GM12864 (cell line): Measurements from ENCODE around the gene SULF2.
A peak's percentile ranks its signal among the peaks of the same experiment; 100 is the strongest.

Experiments used
- DNase-seq: peaks from one replicate; pipeline ENCODE4 v3.0.0-alpha.2; 2011; ENCODE audit warnings: low read depth
- H3K4me3 ChIP-seq: 2 replicates; pipeline ENCODE4 v1.5.1; 2011; ENCODE audit warnings: mild to moderate bottlenecking, low read depth, low read length, control low read depth
- TF ChIP-seq, protein P1 (sequence below): IDR thresholded peaks from 2 replicates; pipeline ENCODE4 v1.5.1; 2011; ENCODE audit warnings: low read depth, mild to moderate bottlenecking, moderate library complexity, low read length, control low read depth, inconsistent platforms; ENCODE audit errors: missing control alignments

Gene SULF2

DNA sequence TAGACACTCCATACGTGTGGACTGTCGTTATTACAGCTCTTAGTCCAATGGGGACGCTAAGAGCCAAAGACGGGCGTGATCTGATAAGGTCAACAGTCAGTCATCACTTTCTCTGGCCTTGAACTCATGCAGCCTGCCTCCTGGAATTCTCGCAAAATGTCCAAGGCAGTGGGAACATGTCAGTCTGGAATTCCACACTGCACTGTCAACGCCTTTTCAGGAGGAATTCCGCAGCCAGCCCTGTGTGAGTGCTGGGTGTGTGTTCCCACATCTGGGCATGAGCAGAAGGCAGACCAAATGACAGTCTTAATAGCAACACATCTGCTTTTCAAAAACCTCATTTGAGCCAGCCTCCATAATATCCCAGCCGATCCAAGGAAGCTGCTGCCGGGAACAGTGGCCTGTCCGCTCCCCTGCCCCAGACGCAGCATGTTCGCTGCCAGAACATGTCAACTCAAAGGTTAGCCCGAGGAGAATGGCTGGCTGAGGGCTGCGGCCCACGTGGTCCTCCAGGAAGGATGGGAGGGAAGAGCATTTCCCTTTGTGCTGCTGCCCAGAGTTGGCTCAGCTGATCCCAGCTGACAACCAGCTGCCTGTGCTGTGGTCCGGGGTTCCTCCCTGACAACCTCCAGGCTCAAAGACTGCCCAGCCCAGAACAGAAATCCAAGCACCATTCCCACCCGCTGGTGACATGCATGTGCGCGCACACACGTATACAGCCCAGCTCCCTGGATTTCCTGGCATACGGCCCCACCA, 103.1 kb downstream of the SULF2 start:
- DNase-seq = no peak
- H3K4me3 ChIP-seq = no peak overlapping the region
- TF ChIP-seq, protein P1, sequence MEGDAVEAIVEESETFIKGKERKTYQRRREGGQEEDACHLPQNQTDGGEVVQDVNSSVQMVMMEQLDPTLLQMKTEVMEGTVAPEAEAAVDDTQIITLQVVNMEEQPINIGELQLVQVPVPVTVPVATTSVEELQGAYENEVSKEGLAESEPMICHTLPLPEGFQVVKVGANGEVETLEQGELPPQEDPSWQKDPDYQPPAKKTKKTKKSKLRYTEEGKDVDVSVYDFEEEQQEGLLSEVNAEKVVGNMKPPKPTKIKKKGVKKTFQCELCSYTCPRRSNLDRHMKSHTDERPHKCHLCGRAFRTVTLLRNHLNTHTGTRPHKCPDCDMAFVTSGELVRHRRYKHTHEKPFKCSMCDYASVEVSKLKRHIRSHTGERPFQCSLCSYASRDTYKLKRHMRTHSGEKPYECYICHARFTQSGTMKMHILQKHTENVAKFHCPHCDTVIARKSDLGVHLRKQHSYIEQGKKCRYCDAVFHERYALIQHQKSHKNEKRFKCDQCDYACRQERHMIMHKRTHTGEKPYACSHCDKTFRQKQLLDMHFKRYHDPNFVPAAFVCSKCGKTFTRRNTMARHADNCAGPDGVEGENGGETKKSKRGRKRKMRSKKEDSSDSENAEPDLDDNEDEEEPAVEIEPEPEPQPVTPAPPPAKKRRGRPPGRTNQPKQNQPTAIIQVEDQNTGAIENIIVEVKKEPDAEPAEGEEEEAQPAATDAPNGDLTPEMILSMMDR = no peak

DNA sequence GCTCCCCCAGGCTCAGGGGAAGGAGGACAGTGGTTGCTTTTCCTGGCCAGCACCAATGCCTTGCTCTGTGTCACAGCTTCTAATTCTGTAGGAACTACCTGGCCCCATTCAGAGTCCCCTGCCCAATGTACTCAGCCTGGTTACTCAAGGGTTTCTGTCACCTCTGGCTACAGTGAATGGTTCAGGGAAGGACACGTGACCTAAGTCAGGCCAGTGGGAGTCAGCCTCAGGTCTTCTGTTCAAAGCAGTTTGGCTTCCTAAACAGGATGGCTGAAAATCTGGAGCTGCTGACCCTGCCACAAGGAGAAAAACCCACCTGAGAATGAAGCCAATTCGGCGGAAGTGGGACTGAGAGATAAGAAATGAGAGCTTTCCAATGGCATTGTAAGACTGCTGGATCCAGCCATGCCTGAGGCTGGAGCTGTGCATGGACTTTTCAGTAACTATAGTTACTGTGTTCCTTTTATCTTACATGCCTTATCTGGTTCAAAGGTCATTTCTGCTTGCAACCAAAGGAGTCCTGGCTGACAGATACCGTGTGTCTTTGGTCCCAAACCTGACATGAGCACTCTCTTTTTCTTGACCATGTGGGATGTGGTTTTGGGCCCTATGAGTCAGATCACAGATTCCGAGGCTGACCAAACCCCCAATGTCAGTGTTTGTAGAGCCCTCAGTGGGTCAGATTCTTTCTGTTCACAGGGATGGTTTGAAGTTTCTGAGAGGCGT, 104.3 kb downstream of the SULF2 start:
- DNase-seq = no peak

DNA sequence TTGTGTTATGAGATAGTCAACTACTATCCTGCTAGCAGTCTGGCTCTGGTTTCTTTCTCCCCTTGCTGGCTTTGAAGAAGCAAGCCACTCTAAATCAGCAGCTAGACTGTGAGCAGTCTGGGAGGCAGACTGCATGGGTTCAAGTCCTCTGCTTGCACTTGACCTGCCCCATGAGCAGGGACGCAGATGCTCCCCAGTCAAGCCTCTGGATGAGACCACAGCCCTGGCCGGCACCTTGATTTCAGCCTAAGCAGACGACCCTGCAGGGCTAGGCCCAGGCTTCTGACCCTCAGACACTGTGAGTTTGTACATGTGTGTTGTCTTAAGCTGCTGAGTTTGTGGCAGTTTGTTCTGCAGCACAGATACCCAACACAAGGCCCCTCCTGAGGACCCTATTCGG, 105.8 kb downstream of the SULF2 start:
- DNase-seq = no peak
- H3K4me3 ChIP-seq = no peak overlapping the region
- TF ChIP-seq, protein P1 = no peak

More for the DNA sequence above, 104.3 kb downstream of the SULF2 start:
- H3K4me3 ChIP-seq = no peak overlapping the region
- TF ChIP-seq, protein P1 = no peak

DNA sequence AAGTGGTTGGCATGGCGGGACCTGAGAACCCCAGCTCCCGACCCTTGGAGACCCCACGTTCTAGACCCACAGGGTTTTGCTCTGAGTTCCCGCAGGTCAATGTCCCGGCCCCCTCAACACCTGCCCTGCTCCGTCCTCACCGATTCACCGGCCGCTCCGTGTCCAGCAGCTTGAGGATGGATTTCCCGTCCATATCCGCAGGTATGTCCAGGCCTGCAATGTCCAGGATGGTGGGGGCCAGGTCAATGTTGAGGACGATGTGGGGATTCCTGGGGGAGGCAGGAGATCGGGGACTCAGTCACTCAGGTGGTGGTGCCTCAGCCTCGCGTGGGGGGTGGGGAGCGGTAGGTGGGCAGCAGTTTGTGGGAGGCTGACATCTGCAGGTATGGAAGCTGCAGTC, 106.7 kb downstream of the SULF2 start:
- no peak for DNase-seq
- TF ChIP-seq, protein P1 = no peak
- no peak overlapping the region for H3K4me3 ChIP-seq

DNA sequence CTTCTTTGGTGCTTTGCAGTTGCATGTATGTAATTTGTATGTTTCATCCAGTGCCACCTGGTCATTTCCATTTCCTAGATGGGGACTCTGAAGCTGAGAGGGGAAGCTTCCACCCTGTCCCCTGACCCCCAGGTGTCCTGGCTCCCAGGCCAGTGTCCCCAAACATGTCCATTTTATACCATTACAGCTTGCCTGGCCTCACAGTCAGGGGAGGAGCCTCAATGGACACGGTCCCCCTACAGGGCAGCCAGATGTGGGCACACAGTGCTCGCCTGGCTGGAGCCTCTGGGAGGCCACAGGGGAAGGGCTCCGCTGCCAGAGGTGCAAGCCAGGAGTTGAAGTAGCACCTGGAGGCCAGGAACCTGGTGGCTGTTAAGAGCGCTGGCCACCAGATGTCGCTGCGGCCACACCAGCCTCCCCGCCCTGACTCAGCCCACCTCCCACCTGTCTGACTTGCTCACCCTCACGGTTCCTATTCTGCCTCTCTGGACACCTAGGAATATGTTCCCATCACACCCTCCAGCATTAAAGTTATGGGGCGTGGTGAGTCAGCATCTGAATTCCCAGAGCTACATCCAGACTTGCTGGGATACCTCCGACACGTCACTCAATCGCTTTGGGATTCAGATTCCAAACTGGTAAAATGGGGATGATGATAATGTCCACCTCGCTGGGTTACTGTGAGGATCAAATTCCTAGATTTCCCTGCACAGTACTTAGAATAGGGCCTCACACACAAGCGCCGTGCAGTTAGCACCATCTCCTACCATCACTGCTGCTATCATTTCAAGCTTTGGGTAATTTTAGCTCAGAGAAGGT, 107.4 kb downstream of the SULF2 start:
- TF ChIP-seq, protein P1 = peak; percentile 97
- DNase-seq = no peak
- H3K4me3 ChIP-seq = no peak overlapping the region

DNA sequence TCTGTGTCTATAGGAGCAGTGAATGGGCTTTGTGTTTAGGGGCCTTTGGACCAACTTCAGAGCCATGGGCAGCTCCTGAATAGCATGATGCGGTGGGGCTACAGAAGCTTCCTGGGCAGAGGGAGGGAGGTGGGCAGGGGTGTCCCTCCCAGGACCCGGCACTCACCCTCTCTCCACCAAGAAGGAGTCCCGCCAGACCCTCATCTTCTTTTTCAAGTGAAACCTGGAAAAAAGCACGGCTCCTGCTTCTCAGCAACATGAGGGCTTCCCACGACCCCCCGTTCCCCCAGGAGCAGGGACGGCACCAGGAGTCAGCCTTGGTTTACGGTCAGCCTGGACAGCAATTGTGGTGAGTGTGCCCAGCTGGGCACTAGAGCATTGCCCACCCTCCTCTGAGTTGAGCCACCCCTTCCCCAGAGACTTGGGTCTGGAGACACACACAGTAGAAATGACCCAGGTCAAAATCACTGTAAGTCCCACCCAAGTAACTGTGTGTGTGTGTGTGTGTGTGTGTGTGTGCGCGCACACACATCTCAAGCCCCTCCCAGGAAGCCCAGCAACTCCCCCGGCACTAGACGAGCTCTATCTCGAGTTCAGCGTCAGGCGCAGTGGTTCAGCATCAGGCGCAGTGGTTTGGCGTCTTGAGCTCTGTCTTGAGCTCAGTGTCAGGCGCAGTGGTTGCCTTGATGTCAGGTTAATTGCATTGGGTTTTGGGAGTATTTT, 108.2 kb downstream of the SULF2 start:
- DNase-seq = no peak
- TF ChIP-seq, protein P1 = no peak

More for the DNA sequence above, 108.2 kb downstream of the SULF2 start:
- no peak overlapping the region for H3K4me3 ChIP-seq
